Ishikawa (cell line): ENCODE results near the gene LIMK1.

Source experiments
- CEBPB ChIP-seq: IDR thresholded peaks from 2 replicates; pipeline ENCODE4 v1.6.1; 2012
- CREB1 ChIP-seq: IDR thresholded peaks from 2 replicates; pipeline ENCODE4 v1.6.1; 2012; ENCODE audit warnings: low read depth
- EGR1 ChIP-seq: IDR thresholded peaks from 2 replicates; pipeline ENCODE4 v1.6.1; 2012
- EP300 ChIP-seq: IDR thresholded peaks from 2 replicates; pipeline ENCODE4 v1.6.1; 2012; ENCODE audit warnings: borderline replicate concordance
- FOXM1 ChIP-seq: IDR thresholded peaks from 2 replicates; pipeline ENCODE4 v1.6.1; 2012; ENCODE audit warnings: low read depth, borderline replicate concordance
- NFIC ChIP-seq: IDR thresholded peaks from 2 replicates; pipeline ENCODE4 v1.6.1; 2012
- RAD21 ChIP-seq: IDR thresholded peaks from 2 replicates; pipeline ENCODE4 v1.6.1; 2012; ENCODE audit warnings: low read depth
- TAF1 ChIP-seq: IDR thresholded peaks from 2 replicates; pipeline ENCODE4 v1.6.1; 2012; ENCODE audit warnings: low read depth, mild to moderate bottlenecking
- TCF12 ChIP-seq: IDR thresholded peaks from 2 replicates; pipeline ENCODE4 v1.6.1; 2012; ENCODE audit warnings: low read depth
- TEAD4 ChIP-seq: IDR thresholded peaks from 2 replicates; pipeline ENCODE4 v1.6.1; 2012
- YY1 ChIP-seq: IDR thresholded peaks from 2 replicates; pipeline ENCODE4 v1.6.1; 2012; ENCODE audit warnings: low read depth
- ZBTB7A ChIP-seq: IDR thresholded peaks from 2 replicates; pipeline ENCODE4 v1.6.1; 2012; ENCODE audit warnings: low read depth
- TF ChIP-seq, protein P1 (sequence below): IDR thresholded peaks from 2 replicates; pipeline ENCODE4 v1.6.1; 2012
- TF ChIP-seq, protein P2 (sequence below): IDR thresholded peaks from 2 replicates; pipeline ENCODE4 v1.6.1; 2012; ENCODE audit warnings: low read depth, mild to moderate bottlenecking
- TF ChIP-seq, protein P3 (sequence below): IDR thresholded peaks from 2 replicates; pipeline ENCODE4 v1.6.1; 2012

The LIMK1 gene

DNA sequence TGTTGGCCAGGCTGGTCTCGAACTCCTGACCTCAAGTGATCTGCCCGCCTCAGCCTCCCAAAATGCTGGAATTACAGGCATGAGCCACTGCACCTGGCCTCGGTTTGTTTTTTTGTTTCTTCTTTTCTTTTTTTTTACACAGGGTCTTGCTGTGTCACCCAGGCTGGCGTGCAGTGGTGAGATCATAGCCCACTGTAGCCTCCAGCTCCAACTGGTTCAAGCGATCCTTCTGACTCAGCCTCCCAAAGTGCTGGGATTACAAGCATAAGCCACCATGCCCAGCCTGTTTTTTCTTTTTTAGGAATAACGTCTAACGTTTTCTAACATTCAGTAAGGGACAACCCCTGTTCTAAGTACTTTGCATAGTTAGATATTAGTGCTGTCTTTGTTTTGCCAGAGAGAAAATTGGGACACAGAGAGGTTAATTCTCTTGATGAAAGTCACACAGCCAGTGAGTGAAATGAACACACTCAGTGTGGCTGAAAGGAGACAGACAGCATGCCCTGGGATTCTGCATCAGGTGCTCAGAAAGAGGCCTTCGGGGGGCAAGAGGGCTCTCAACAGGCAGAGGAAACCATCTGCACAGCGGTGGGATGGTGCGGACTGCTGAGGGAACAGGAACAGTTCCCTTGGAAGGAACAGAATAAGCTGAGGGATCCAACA, 4.3 kb downstream of the LIMK1 start:
- TF ChIP-seq TAF1 (no peak), FOXM1 (no peak), TCF12 (no peak), ZBTB7A (no peak), EP300 (no peak), RAD21 (no peak), CEBPB (no peak), YY1 (no peak), EGR1 (no peak), NFIC (no peak), CREB1 (no peak), TEAD4 (no peak)
- TF ChIP-seq, protein P1, sequence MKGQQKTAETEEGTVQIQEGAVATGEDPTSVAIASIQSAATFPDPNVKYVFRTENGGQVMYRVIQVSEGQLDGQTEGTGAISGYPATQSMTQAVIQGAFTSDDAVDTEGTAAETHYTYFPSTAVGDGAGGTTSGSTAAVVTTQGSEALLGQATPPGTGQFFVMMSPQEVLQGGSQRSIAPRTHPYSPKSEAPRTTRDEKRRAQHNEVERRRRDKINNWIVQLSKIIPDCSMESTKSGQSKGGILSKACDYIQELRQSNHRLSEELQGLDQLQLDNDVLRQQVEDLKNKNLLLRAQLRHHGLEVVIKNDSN = no peak
- TF ChIP-seq, protein P2, sequence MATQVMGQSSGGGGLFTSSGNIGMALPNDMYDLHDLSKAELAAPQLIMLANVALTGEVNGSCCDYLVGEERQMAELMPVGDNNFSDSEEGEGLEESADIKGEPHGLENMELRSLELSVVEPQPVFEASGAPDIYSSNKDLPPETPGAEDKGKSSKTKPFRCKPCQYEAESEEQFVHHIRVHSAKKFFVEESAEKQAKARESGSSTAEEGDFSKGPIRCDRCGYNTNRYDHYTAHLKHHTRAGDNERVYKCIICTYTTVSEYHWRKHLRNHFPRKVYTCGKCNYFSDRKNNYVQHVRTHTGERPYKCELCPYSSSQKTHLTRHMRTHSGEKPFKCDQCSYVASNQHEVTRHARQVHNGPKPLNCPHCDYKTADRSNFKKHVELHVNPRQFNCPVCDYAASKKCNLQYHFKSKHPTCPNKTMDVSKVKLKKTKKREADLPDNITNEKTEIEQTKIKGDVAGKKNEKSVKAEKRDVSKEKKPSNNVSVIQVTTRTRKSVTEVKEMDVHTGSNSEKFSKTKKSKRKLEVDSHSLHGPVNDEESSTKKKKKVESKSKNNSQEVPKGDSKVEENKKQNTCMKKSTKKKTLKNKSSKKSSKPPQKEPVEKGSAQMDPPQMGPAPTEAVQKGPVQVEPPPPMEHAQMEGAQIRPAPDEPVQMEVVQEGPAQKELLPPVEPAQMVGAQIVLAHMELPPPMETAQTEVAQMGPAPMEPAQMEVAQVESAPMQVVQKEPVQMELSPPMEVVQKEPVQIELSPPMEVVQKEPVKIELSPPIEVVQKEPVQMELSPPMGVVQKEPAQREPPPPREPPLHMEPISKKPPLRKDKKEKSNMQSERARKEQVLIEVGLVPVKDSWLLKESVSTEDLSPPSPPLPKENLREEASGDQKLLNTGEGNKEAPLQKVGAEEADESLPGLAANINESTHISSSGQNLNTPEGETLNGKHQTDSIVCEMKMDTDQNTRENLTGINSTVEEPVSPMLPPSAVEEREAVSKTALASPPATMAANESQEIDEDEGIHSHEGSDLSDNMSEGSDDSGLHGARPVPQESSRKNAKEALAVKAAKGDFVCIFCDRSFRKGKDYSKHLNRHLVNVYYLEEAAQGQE = no peak
- TF ChIP-seq, protein P3, sequence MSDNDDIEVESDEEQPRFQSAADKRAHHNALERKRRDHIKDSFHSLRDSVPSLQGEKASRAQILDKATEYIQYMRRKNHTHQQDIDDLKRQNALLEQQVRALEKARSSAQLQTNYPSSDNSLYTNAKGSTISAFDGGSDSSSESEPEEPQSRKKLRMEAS = no peak

DNA sequence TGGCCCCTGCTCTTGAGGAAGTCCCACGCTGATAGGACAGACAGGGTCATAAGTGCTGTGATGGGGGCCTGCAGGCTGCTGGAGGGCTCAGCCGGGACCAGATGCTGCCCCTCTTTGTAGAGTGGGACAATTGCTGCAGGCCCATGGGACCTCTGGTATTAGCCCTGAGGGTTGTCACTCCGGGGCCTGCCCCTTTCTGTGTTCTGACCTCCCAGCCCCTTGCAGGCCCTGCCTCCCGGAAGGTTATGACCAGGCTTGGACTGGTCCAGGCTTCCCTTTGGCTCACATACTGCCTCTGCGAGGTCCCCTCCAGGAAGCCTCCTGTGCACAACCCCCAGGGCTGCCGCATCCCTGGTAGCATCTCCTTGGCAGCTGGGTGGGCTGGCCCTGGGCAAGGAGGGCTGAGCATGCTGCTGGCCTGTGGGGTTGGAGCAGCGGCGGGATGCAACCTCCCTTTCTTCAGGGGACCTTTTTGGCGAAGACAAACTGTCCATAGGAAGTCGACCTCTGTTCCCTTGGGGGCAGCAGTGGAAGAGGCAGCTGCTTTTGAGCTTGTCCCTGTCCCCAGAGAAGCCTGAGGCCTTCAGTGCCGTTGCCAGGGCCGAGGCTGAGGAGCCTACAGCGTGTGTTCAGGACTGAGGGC, 8.8 kb downstream of the LIMK1 start:
- TF ChIP-seq YY1 (no peak), RAD21 (no peak), TEAD4 (no peak), TCF12 (no peak), FOXM1 (no peak), EGR1 (no peak), ZBTB7A (no peak), CREB1 (no peak), EP300 (no peak), CEBPB (no peak), NFIC (no peak), TAF1 (no peak)
- TF ChIP-seq, protein P3 = no peak
- TF ChIP-seq, protein P1 = no peak
- TF ChIP-seq, protein P2 = no peak

DNA sequence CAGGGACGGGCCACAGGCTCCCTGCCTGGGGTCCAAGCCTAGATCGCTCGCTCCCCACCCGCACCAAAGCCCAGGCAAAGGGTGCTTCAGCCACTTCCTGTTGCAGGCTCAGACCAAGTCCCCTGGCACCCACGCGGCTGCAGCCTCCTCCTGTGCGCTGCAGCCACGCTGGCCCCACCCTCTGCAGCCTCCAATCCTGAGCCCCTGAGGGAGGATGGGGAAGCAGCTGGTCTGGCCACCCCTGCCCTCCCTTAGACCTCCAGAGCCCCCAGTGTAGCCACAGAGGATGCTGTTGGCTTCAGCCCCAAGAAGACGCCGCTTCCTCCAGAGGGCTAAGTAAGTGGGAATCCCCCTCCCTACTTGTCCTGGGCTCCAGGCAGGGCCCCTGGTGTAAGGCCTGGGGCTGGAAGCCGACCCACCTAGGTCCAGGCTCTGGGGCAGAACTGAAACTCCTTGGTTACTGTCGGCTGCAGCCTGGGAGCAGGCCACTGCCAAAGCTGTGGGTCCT, 9.4 kb downstream of the LIMK1 start:
- TF ChIP-seq EP300 (no peak), TEAD4 (no peak), ZBTB7A (no peak), RAD21 (no peak), CREB1 (no peak), YY1 (no peak), TAF1 (no peak), FOXM1 (no peak), CEBPB (no peak), EGR1 (no peak), NFIC (no peak), TCF12 (no peak)
- TF ChIP-seq, protein P3 = no peak
- TF ChIP-seq, protein P1 = no peak
- TF ChIP-seq, protein P2 = no peak
